Upper lobe of left lung (tissue), 4 donors: Measurements from ENCODE around the gene TRPM2.

Experiments used
- CTCF ChIP-seq, 6 experiments: fragments of 450-650 bp in 4 of 6; fragments of 200-600 bp in 2 of 6; sonication (generic) in 2 of 6; IDR thresholded peaks; one replicate each; pipeline ENCODE4 v1.5.1; 2016 to 2019; ENCODE audit warnings: antibody characterized with exemption in 6 of 6
- EP300 ChIP-seq, 4 donors: sonication (generic); formaldehyde crosslinking; IDR thresholded peaks; one replicate each; pipeline ENCODE4 v1.5.1; 2017; ENCODE audit warnings: antibody characterized with exemption in 4 of 4, control low read depth in 2 of 4
- POLR2A ChIP-seq, 4 donors: fragments of 450-650 bp; IDR thresholded peaks; one replicate each; pipeline ENCODE4 v1.5.1; 2016 to 2017; ENCODE audit warnings: antibody characterized with exemption in 4 of 4, mild to moderate bottlenecking in 2 of 4
- POLR2AphosphoS5 ChIP-seq, 2 donors: sonication (generic); formaldehyde crosslinking; IDR thresholded peaks; one replicate each; pipeline ENCODE4 v1.5.1; 2017; ENCODE audit warnings: antibody characterized with exemption in 2 of 2

- no peak for TF ChIP-seq CTCF (IDR thresholded peaks at IDR 0.05)
- TF ChIP-seq POLR2A (IDR thresholded peaks at IDR 0.05): no peak
- TF ChIP-seq POLR2AphosphoS5 (IDR thresholded peaks at IDR 0.05): no peak
- TF ChIP-seq EP300 (IDR thresholded peaks at IDR 0.05): no peak
These were observed 16.0 kb upstream of the TRPM2 start for GRCh38 chr21:44337449-44337848.
